CD14-positive monocyte (primary cell): ENCODE results near the gene SMAD9. TPM values are rescaled to one million over a fixed set of nuclear protein-coding genes. Genes with fewer than 3 reads are reported as not detected.

Experiments
- DNase-seq, 3 donors: peaks; one replicate each; pipeline ENCODE4 v3.0.0-alpha.2; 2011 to 2022
- H2AFZ ChIP-seq: 2 replicates; pipeline ENCODE4 v1.6.0; 2012; ENCODE audit warnings: mild to moderate bottlenecking, low read depth, low read length, inconsistent platforms; ENCODE audit not compliant: insufficient read depth, poor library complexity, severe bottlenecking
- H3K27ac ChIP-seq, 2 donors: 1 replicate in 1 of 2; 2 replicates in 1 of 2; pipeline ENCODE4 v1.5.1; 2012 to 2013; ENCODE audit warnings: low read length in 2 of 2, control low read depth in 1 of 2, inconsistent platforms in 1 of 2, low read depth in 1 of 2, mild to moderate bottlenecking in 1 of 2
- H3K27me3 ChIP-seq, 2 donors: one replicate each; pipeline versions ENCODE4 v1.6.0 to v1.6.1; 2011 to 2013; ENCODE audit warnings: low read length in 2 of 2; ENCODE audit not compliant: control insufficient read depth in 2 of 2, insufficient read depth in 2 of 2
- H3K36me3 ChIP-seq, 2 donors: replicated peaks in 1 of 2; 1 replicate in 1 of 2; 2 replicates in 1 of 2; pipeline versions ENCODE4 v1.5.1 to v1.6.1; 2012 to 2013; ENCODE audit warnings: low read length in 2 of 2, control low read depth in 1 of 2, inconsistent platforms in 1 of 2, mild to moderate bottlenecking in 1 of 2; ENCODE audit not compliant: insufficient read depth in 2 of 2, control insufficient read depth in 1 of 2
- H3K4me1 ChIP-seq, 2 donors: 1 replicate in 1 of 2; 2 replicates in 1 of 2; pipeline versions ENCODE4 v1.5.1 to v1.6.1; 2012 to 2013; ENCODE audit warnings: low read length in 2 of 2, control low read depth in 1 of 2, inconsistent platforms in 1 of 2, mild to moderate bottlenecking in 1 of 2, moderate library complexity in 1 of 2; ENCODE audit not compliant: insufficient read depth in 2 of 2, control insufficient read depth in 1 of 2
- H3K4me2 ChIP-seq: replicated peaks from 2 replicates; pipeline ENCODE3; 2012; ENCODE audit warnings: low read length, moderate library complexity, mild to moderate bottlenecking; ENCODE audit not compliant: poor library complexity, severe bottlenecking; ENCODE audit errors: extremely low read depth
- H3K4me3 ChIP-seq, 3 experiments: fragments of 200-600 bp in 1 of 3; sonication (generic) in 1 of 3; replicated peaks in 1 of 3; 1 replicate in 2 of 3; 2 replicates in 1 of 3; pipeline ENCODE4 v1.5.1; 2011 to 2013; ENCODE audit warnings: low read length in 3 of 3, mild to moderate bottlenecking in 3 of 3, control low read depth in 2 of 3, low read depth in 2 of 3, inconsistent platforms in 1 of 3, moderate library complexity in 1 of 3
- H3K79me2 ChIP-seq: 2 replicates; pipeline ENCODE4 v1.6.0; 2012; ENCODE audit warnings: mild to moderate bottlenecking, control low read depth, inconsistent platforms, low read length, moderate library complexity; ENCODE audit not compliant: insufficient read depth
- H3K9ac ChIP-seq: 2 replicates; pipeline ENCODE4 v1.6.0; 2017; ENCODE audit warnings: low read length, mild to moderate bottlenecking; ENCODE audit not compliant: insufficient read depth, poor library complexity, severe bottlenecking
- H3K9me3 ChIP-seq, 2 donors: replicated peaks in 1 of 2; 1 replicate in 1 of 2; 2 replicates in 1 of 2; pipeline versions ENCODE4 v1.5.1 to v1.6.1; 2012 to 2013; ENCODE audit warnings: low read length in 2 of 2, control low read depth in 1 of 2; ENCODE audit not compliant: control insufficient read depth in 1 of 2, insufficient read depth in 1 of 2
- H4K20me1 ChIP-seq: 2 replicates; pipeline ENCODE4 v1.6.0; 2012; ENCODE audit warnings: mild to moderate bottlenecking, low read length, control low read depth, moderate library complexity; ENCODE audit not compliant: insufficient read depth
- H3K27ac Mint-ChIP-seq, 7 donors: one replicate each; pipeline ENCODE4 v1.8.0; 2020; ENCODE audit warnings: mild to moderate bottlenecking in 7 of 7, mixed read lengths in 7 of 7, moderate library complexity in 6 of 7, inconsistent platforms in 2 of 7
- H3K27me3 Mint-ChIP-seq, 3 donors: one replicate each; pipeline ENCODE4 v1.8.0; 2021 to 2022; ENCODE audit warnings: low read depth in 3 of 3, mild to moderate bottlenecking in 3 of 3, mixed read lengths in 3 of 3, moderate library complexity in 3 of 3, inconsistent platforms in 1 of 3
- H3K36me3 Mint-ChIP-seq, 2 donors: one replicate each; pipeline ENCODE4 v1.8.0; 2020; ENCODE audit warnings: mixed read lengths in 2 of 2, inconsistent platforms in 1 of 2, mild to moderate bottlenecking in 1 of 2
- H3K4me1 Mint-ChIP-seq: one replicate; pipeline ENCODE4 v1.8.0; 2020; ENCODE audit warnings: mild to moderate bottlenecking, mixed read lengths
- H3K4me3 Mint-ChIP-seq, 2 donors: one replicate each; pipeline ENCODE4 v1.8.0; 2020; ENCODE audit warnings: mild to moderate bottlenecking in 2 of 2, mixed read lengths in 2 of 2, moderate library complexity in 1 of 2
- H3K9me3 Mint-ChIP-seq, 7 donors: one replicate each; pipeline ENCODE4 v1.8.0; 2020 to 2022; ENCODE audit warnings: mixed read lengths in 7 of 7, mild to moderate bottlenecking in 6 of 7, moderate library complexity in 6 of 7, inconsistent platforms in 2 of 7
- CTCF ChIP-seq: fragments of 200-600 bp; IDR thresholded peaks from one replicate; pipeline ENCODE4 v1.8.0; 2022; ENCODE audit warnings: antibody characterized with exemption, mild to moderate bottlenecking
- WGBS: methylation state at CpG from one replicate; pipeline ENCODE4 v1.1.5; 2013; ENCODE audit warnings: missing lambda C conversion rate; ENCODE audit not compliant: insufficient coverage; 5-methylcytosine and 5-hydroxymethylcytosine counted together
- intact Hi-C, 2 donors: fragments of 100-400 bp; cut with micrococcal nuclease; formaldehyde crosslinking; loops; one replicate each; pipeline versions ENCODE4 v1.15.0 to v1.15.1; 2023
- polyA plus RNA-seq, 3 donors: library from polyadenylated mRNA; depleted of rRNA in 1 of 3; unstranded in 2 of 3; stranded (reverse) in 1 of 3; fragments of 300-500 nt in 2 of 3; fragments of >200 nt in 1 of 3; fragmentation: Illumina TruSeq in 2 of 3; gene quantifications; 1 replicate in 2 of 3; 2 replicates in 1 of 3; pipeline ENCODE4 v1.2.3, GENCODE V29; 2012 to 2021

SMAD9 gene
- polyA plus RNA-seq, 3 donors = not detected

GRCh38 chr13:36847606-36848005 lies 72.4 kb downstream of the SMAD9 start:
- H3K4me3 ChIP-seq = no peak overlapping the region
- no peak for TF ChIP-seq CTCF
- no peaks in the 10 kb centered on the region for H3K79me2 ChIP-seq
- Mint-ChIP-seq H3K27me3 (peaks cover 0 to 3% (median 1%) of the 10 kb centered on the region in 3 donors), H3K27ac (peak overlapping the region in 2 of 7 donors; percentile 12 to 41), H3K9me3 (no peaks in the 10 kb centered on the region), H3K4me3 (no peak overlapping the region), H3K36me3 (peaks cover 4 to 6% of the 10 kb centered on the region in 2 donors), H3K4me1 (peaks cover 12% of the 10 kb centered on the region)
- H3K9ac ChIP-seq = no peak overlapping the region
- no peak for DNase-seq
- no peaks in the 10 kb centered on the region for H4K20me1 ChIP-seq
- WGBS = 67% methylated on average over 9 of the region's 9 CpGs
- no peaks in the 10 kb centered on the region for H3K36me3 ChIP-seq
- no peak overlapping the region for H3K27ac ChIP-seq
- H3K9me3 ChIP-seq = no peaks in the 10 kb centered on the region
- no peaks in the 10 kb centered on the region for H3K27me3 ChIP-seq
- H3K4me2 ChIP-seq = no peak overlapping the region
- intact Hi-C loops = no loop called here
- H2AFZ ChIP-seq = no peak overlapping the region
- peaks cover 0 to 2% of the 10 kb centered on the region in 2 donors for H3K4me1 ChIP-seq

- Histone ChIP-seq H3K36me3 (no peaks in the 10 kb centered on the region), H3K4me1 (no peaks in the 10 kb centered on the region), H3K27ac (no peak overlapping the region), H3K9me3 (no peaks in the 10 kb centered on the region), H3K79me2 (no peaks in the 10 kb centered on the region), H4K20me1 (no peaks in the 10 kb centered on the region), H3K4me2 (no peak overlapping the region), H3K27me3 (no peaks in the 10 kb centered on the region), H2AFZ (no peak overlapping the region), H3K4me3 (no peak overlapping the region), H3K9ac (no peak overlapping the region)
- Mint-ChIP-seq H3K27me3 (peaks cover 0 to 2% (median under 1%) of the 10 kb centered on the region in 3 donors), H3K36me3 (peaks cover 6 to 11% of the 10 kb centered on the region in 2 donors), H3K4me3 (no peak overlapping the region), H3K4me1 (no peaks in the 10 kb centered on the region), H3K27ac (no peak overlapping the region), H3K9me3 (peaks cover 0 to 2% (median 0%) of the 10 kb centered on the region in 7 donors)
- TF ChIP-seq CTCF = no peak
- DNase-seq = no peak
- intact Hi-C loops = no loop called here
- WGBS = no CpG with 5 or more reads among the region's 5 CpGs
Measured at GRCh38 chr13:36841391-36841790, 78.6 kb downstream of the SMAD9 start.
